Activated CD4-positive, alpha-beta T cell treated with anti-CD3 and anti-CD28 coated beads for 24 hours (primary cell): ENCODE data around the gene RNF225.
"Not testable (repeated sequence)": the region's sequence is repeated elsewhere in the genome, so short reads cannot be mapped to it uniquely, and the experiment has no call there.

Experiments
- DNase-seq, 2 donors: peaks; one replicate each; pipeline ENCODE4 v3.0.0-alpha.2; 2020; ENCODE audit warnings: low read depth in 2 of 2

The RNF225 gene

GRCh38 chr19:58362272-58362994 lies 33.0 kb upstream of the RNF225 start, which contains the start of gene ZNF497:
ZNF497 (minus strand) TSS chr19:58362751; CDS start chr19:58357635, 5,116 bp downstream.
- peak; percentile 91 to 98 for DNase-seq

GRCh38 chr19:58364146-58364545 lies 31.3 kb upstream of the RNF225 start:
- DNase-seq: no peak

GRCh38 chr19:58366585-58367430 lies 28.6 kb upstream of the RNF225 start:
- DNase-seq: no peak

- no peak for DNase-seq
Observed at GRCh38 chr19:58367698-58368454, 27.6 kb upstream of the RNF225 start.

- no peak for DNase-seq
Observed at GRCh38 chr19:58368561-58369360, 26.7 kb upstream of the RNF225 start.

GRCh38 chr19:58372311-58373133 lies 22.9 kb upstream of the RNF225 start:
- no peak for DNase-seq

GRCh38 chr19:58374200-58374599 lies 21.3 kb upstream of the RNF225 start:
- no peak for DNase-seq

- not testable (repeated sequence) for DNase-seq
Observed at GRCh38 chr19:58376724-58377123, 18.7 kb upstream of the RNF225 start.

GRCh38 chr19:58379246-58379645 lies 16.2 kb upstream of the RNF225 start:
- no peak for DNase-seq

GRCh38 chr19:58380037-58380661 lies 15.3 kb upstream of the RNF225 start:
- DNase-seq: no peak

GRCh38 chr19:58380662-58381459 lies 14.6 kb upstream of the RNF225 start, which contains the start of gene ZNF837:
ZNF837 (minus strand) TSS chr19:58381030; CDS start chr19:58369332, 11,698 bp downstream.
- peak; percentile 91 to 95 for DNase-seq

GRCh38 chr19:58381460-58382212 lies 13.8 kb upstream of the RNF225 start:
- no peak for DNase-seq

- DNase-seq: no peak
Observed at GRCh38 chr19:58382997-58383603, 12.4 kb upstream of the RNF225 start.

- DNase-seq: no peak
Observed at GRCh38 chr19:58385313-58385890, 10.1 kb upstream of the RNF225 start.

GRCh38 chr19:58385891-58386575 lies 9.4 kb upstream of the RNF225 start:
- DNase-seq: no peak

GRCh38 chr19:58386576-58387337 lies 8.7 kb upstream of the RNF225 start, which contains the start of gene RPS5:
RPS5 (plus strand) TSS chr19:58387269; CDS start chr19:58388138, 869 bp downstream.
- DNase-seq: peak; percentile 91
